ENCODE data around the gene CCNDBP1. TPM values are rescaled to one million over a fixed set of nuclear protein-coding genes. Genes with fewer than 3 reads are reported as not detected.

CCNDBP1 gene
- total RNA-seq, 1 experiment from 2014 or later, result 34.1 TPM

DNA sequence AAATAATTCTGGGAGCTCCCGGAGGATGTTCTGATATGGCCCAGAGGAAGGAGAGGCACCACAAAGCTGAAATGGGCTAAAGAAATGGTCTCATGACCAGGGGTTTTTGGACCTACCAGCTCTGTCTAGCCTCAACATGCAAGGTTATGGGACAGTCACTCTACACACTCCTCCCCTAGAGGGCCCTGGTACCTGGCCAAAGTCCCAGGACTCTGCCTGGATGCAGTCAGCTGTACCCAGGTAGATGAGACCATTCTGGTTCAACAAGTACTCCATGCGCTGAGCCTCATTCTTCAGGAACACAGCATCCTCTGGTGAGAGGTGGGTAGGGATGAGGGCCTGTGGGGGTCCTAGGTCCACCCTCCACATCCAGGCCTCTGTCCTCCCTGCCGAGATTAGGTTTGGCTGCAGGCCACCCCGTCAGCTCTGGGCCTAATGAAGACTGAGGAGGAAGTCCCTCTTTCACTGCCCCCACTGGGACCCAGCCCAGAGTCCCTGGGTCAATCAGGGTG lies 26.1 kb downstream of the CCNDBP1 start:
- H3K79me1 ChIP-seq (ENCODE audit: insufficient read depth, low read depth, low read length, poor library complexity, severe bottlenecking), result no peaks in the 10 kb centered on the region
- Mint-ChIP-seq H3K4me3 (no peak overlapping the region), H3K27me3 (ENCODE audit: low read depth) (peaks cover 11% of the 10 kb centered on the region), H3K4me1 (peaks cover 9 to 10% of the 10 kb centered on the region in 2 experiments), H3K36me3 (ENCODE audit: insufficient read depth in 1 of 3, low read depth in 3 of 3) (no peaks in the 10 kb centered on the region), H3K27ac (no peak overlapping the region), H3K9me3 (no peaks in the 10 kb centered on the region)
- no peaks in the 10 kb centered on the region for H4K20me1 ChIP-seq (ENCODE audit: control insufficient read depth, insufficient read depth, insufficient read length)
- H2AK5ac ChIP-seq (ENCODE audit: insufficient read length, low read length), result no peak overlapping the region
- H2BK20ac ChIP-seq (ENCODE audit: low read depth, low read length, poor library complexity, severe bottlenecking), result no peak overlapping the region
- no peaks in the 10 kb centered on the region for H3K79me2 ChIP-seq (ENCODE audit: insufficient read depth, low read length)
- no peak overlapping the region for H2BK12ac ChIP-seq (ENCODE audit: insufficient read length, low read depth, low read length)
- no peak overlapping the region for H3K18ac ChIP-seq (ENCODE audit: insufficient read length, low read depth, low read length)
- H3K4me1 ChIP-seq (ENCODE audit: insufficient read depth, low read length), result no peaks in the 10 kb centered on the region
- no peak overlapping the region for H3K27ac ChIP-seq (ENCODE audit: insufficient read length, low read depth, low read length)
- no peak overlapping the region for H3K23ac ChIP-seq (ENCODE audit: insufficient read length, low read depth, low read length)
- no peak overlapping the region for H4K91ac ChIP-seq (ENCODE audit: insufficient read length, low read depth, low read length)
- H3K27me3 ChIP-seq (ENCODE audit: insufficient read depth, low read length), result no peaks in the 10 kb centered on the region
- H3K56ac ChIP-seq (ENCODE audit: insufficient read length, low read depth, low read length), result no peak overlapping the region
- no peak overlapping the region for H3K4ac ChIP-seq (ENCODE audit: low read depth, low read length)
- no peak for DNase-seq
- no peak overlapping the region for H2AFZ ChIP-seq (ENCODE audit: low read length)
- H4K8ac ChIP-seq (replicated peaks; ENCODE audit: insufficient read length, low read depth, low read length), result no peak overlapping the region
- H3K4me2 ChIP-seq (ENCODE audit: insufficient read depth, insufficient read length, low read length), result no peak overlapping the region
- no peaks in the 10 kb centered on the region for H3K23me2 ChIP-seq (ENCODE audit: insufficient read length, low read depth, low read length, poor library complexity, severe bottlenecking)
- H3K9me3 ChIP-seq (ENCODE audit: control insufficient read depth, low read depth, low read length), result no peaks in the 10 kb centered on the region
- no peak overlapping the region for H3T11ph ChIP-seq (ENCODE audit: low read length)
- H4K5ac ChIP-seq (ENCODE audit: insufficient read length, low read depth, low read length), result no peak overlapping the region
- no peak overlapping the region for H2BK120ac ChIP-seq (ENCODE audit: low read depth, low read length, poor library complexity, severe bottlenecking)
- WGBS (ENCODE audit: extremely low coverage, insufficient read length, low lambda C conversion rate), result no CpG with 5 or more reads among the region's 4 CpGs
- TF ChIP-seq, protein P1, sequence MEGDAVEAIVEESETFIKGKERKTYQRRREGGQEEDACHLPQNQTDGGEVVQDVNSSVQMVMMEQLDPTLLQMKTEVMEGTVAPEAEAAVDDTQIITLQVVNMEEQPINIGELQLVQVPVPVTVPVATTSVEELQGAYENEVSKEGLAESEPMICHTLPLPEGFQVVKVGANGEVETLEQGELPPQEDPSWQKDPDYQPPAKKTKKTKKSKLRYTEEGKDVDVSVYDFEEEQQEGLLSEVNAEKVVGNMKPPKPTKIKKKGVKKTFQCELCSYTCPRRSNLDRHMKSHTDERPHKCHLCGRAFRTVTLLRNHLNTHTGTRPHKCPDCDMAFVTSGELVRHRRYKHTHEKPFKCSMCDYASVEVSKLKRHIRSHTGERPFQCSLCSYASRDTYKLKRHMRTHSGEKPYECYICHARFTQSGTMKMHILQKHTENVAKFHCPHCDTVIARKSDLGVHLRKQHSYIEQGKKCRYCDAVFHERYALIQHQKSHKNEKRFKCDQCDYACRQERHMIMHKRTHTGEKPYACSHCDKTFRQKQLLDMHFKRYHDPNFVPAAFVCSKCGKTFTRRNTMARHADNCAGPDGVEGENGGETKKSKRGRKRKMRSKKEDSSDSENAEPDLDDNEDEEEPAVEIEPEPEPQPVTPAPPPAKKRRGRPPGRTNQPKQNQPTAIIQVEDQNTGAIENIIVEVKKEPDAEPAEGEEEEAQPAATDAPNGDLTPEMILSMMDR (conservative IDR thresholded peaks at IDR 0.05), result no peak
- no peak overlapping the region for H2BK5ac ChIP-seq (ENCODE audit: insufficient read length, low read length)
- H3K14ac ChIP-seq (ENCODE audit: insufficient read depth, low read length), result no peak overlapping the region
- H2BK15ac ChIP-seq (ENCODE audit: low read depth, low read length), result no peak overlapping the region
- H3K9ac ChIP-seq (ENCODE audit: extremely low read depth, insufficient read length, low read length), result no peak overlapping the region
